Loucy (cell line): ENCODE data around the gene TENM4.

Source experiments
- EZH2phosphoT487 ChIP-seq: fragments of 200-600 bp; IDR thresholded peaks from 2 replicates; pipeline ENCODE4 v1.6.1; 2018; ENCODE audit warnings: antibody characterized with exemption, mild to moderate bottlenecking, moderate library complexity, borderline replicate concordance
- TF ChIP-seq, protein P1 (sequence below): fragments of 200-600 bp; sonication (generic); conservative IDR thresholded peaks from 2 replicates; pipeline ENCODE4 v1.5.1; 2014; ENCODE audit warnings: mild to moderate bottlenecking, antibody characterized with exemption, low read length

DNA sequence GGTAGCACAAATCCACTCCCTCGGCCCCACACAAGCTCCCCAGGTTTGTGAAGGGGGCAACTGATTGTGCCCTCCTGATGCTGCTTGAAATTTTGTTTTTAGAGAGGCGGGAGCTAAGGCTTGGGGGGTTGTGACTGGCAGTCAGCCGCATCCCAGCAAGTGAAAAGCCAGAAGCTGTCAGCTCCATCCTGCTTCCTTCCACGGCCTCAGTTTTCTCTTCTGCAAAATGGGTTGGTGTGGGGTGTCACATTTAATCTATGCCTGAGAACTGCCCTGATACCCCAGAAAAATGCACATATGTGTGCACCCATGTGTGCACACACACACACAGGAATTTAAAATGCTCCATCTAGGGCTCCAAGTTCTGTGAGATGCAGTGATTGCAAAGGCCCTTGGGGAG lies 358.6 kb downstream of the TENM4 start:
- TF ChIP-seq, protein P1, sequence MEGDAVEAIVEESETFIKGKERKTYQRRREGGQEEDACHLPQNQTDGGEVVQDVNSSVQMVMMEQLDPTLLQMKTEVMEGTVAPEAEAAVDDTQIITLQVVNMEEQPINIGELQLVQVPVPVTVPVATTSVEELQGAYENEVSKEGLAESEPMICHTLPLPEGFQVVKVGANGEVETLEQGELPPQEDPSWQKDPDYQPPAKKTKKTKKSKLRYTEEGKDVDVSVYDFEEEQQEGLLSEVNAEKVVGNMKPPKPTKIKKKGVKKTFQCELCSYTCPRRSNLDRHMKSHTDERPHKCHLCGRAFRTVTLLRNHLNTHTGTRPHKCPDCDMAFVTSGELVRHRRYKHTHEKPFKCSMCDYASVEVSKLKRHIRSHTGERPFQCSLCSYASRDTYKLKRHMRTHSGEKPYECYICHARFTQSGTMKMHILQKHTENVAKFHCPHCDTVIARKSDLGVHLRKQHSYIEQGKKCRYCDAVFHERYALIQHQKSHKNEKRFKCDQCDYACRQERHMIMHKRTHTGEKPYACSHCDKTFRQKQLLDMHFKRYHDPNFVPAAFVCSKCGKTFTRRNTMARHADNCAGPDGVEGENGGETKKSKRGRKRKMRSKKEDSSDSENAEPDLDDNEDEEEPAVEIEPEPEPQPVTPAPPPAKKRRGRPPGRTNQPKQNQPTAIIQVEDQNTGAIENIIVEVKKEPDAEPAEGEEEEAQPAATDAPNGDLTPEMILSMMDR: no peak
- TF ChIP-seq EZH2phosphoT487: no peak
